Trophoblast cell (in vitro differentiated cells and primary cell): ENCODE measurements around the gene OSBPL9.

ENCODE experiments used
- DNase-seq, 2 donors: peaks; one replicate each; pipeline ENCODE4 v3.0.0-alpha.2; 2016
- H2AFZ ChIP-seq: 2 replicates; pipeline ENCODE4 v1.6.1; 2013; ENCODE audit warnings: low read length, moderate library complexity, mild to moderate bottlenecking; ENCODE audit not compliant: insufficient read depth, poor library complexity
- H2AK5ac ChIP-seq: 2 replicates; pipeline ENCODE4 v1.6.1; 2013; ENCODE audit warnings: mild to moderate bottlenecking, low read length
- H2BK120ac ChIP-seq: 2 replicates; pipeline ENCODE4 v1.6.1; 2013; ENCODE audit warnings: low read length, mild to moderate bottlenecking, moderate library complexity; ENCODE audit not compliant: insufficient read depth, poor library complexity
- H2BK12ac ChIP-seq: 2 replicates; pipeline ENCODE4 v1.6.1; 2013; ENCODE audit warnings: mild to moderate bottlenecking, low read length, moderate library complexity
- H2BK5ac ChIP-seq: 2 replicates; pipeline ENCODE4 v1.6.1; 2013; ENCODE audit warnings: low read length, low read depth, moderate library complexity, mild to moderate bottlenecking; ENCODE audit not compliant: poor library complexity
- H3K14ac ChIP-seq: 2 replicates; pipeline ENCODE4 v1.6.1; 2013; ENCODE audit warnings: mild to moderate bottlenecking, low read length
- H3K18ac ChIP-seq: 2 replicates; pipeline ENCODE4 v1.6.1; 2013; ENCODE audit warnings: mild to moderate bottlenecking, low read length
- H3K23ac ChIP-seq: 2 replicates; pipeline ENCODE4 v1.6.1; 2013; ENCODE audit warnings: low read length
- H3K27ac ChIP-seq: 2 replicates; pipeline ENCODE4 v1.5.1; 2013; ENCODE audit warnings: low read depth, mild to moderate bottlenecking, inconsistent platforms, low read length, moderate library complexity
- H3K27me3 ChIP-seq: 2 replicates; pipeline ENCODE4 v1.6.1; 2013; ENCODE audit warnings: inconsistent platforms, mild to moderate bottlenecking, low read length, moderate library complexity; ENCODE audit not compliant: insufficient read depth
- H3K36me3 ChIP-seq, 2 experiments: 1 replicate in 1 of 2; 2 replicates in 1 of 2; pipeline ENCODE4 v1.6.1; 2013; ENCODE audit warnings: low read length in 2 of 2, mild to moderate bottlenecking in 2 of 2, moderate library complexity in 1 of 2; ENCODE audit not compliant: insufficient read depth in 2 of 2, control insufficient read depth in 1 of 2
- H3K4ac ChIP-seq: 2 replicates; pipeline ENCODE4 v1.6.1; 2013; ENCODE audit warnings: low read depth, mild to moderate bottlenecking, low read length, moderate library complexity
- H3K4me1 ChIP-seq, 2 experiments: 1 replicate in 1 of 2; 2 replicates in 1 of 2; pipeline ENCODE4 v1.6.1; 2013; ENCODE audit warnings: low read length in 2 of 2, mild to moderate bottlenecking in 2 of 2, moderate library complexity in 1 of 2; ENCODE audit not compliant: insufficient read depth in 2 of 2, control insufficient read depth in 1 of 2
- H3K4me2 ChIP-seq: 2 replicates; pipeline ENCODE4 v1.6.1; 2013; ENCODE audit warnings: inconsistent platforms, mild to moderate bottlenecking, low read length, moderate library complexity
- H3K4me3 ChIP-seq: 2 replicates; pipeline ENCODE4 v1.5.1; 2013; ENCODE audit warnings: mild to moderate bottlenecking, low read depth, low read length, inconsistent platforms
- H3K79me1 ChIP-seq: one replicate; pipeline ENCODE4 v1.6.1; 2013; ENCODE audit warnings: low read length
- H3K79me2 ChIP-seq: 2 replicates; pipeline ENCODE4 v1.6.1; 2013; ENCODE audit warnings: low read length, mild to moderate bottlenecking; ENCODE audit not compliant: control insufficient read depth, insufficient read depth, poor library complexity
- H3K9ac ChIP-seq: 2 replicates; pipeline ENCODE4 v1.6.1; 2013; ENCODE audit warnings: mild to moderate bottlenecking, low read length
- H3K9me3 ChIP-seq: 2 replicates; pipeline ENCODE4 v1.6.1; 2013; ENCODE audit warnings: low read depth, mild to moderate bottlenecking, control low read depth, inconsistent platforms, low read length; ENCODE audit not compliant: insufficient read depth
- H4K12ac ChIP-seq: 2 replicates; pipeline ENCODE4 v1.6.1; 2013; ENCODE audit warnings: low read depth, mild to moderate bottlenecking, low read length, moderate library complexity
- H4K8ac ChIP-seq: 2 replicates; pipeline ENCODE4 v1.6.1; 2013; ENCODE audit warnings: low read depth, mild to moderate bottlenecking, low read length, moderate library complexity
- H4K91ac ChIP-seq: one replicate; pipeline ENCODE4 v1.6.1; 2013; ENCODE audit warnings: low read depth, mild to moderate bottlenecking, low read length, moderate library complexity
- WGBS: extraction: QIAGEN DNeasy Blood & Tissue Kit; methylation state at CpG from one replicate; pipeline ENCODE4 v1.1.7; 2013; ENCODE audit warnings: missing lambda C conversion rate; ENCODE audit not compliant: insufficient read length, insufficient coverage; ENCODE audit errors: extremely low coverage; 5-methylcytosine and 5-hydroxymethylcytosine counted together

The OSBPL9 gene

GRCh38 chr1:51741121-51741681 is 124.3 kb downstream of the OSBPL9 start:
- H4K91ac ChIP-seq, result no peak overlapping the region
- H2BK120ac ChIP-seq, result no peak overlapping the region
- peaks cover 2 to 3% of the 10 kb centered on the region in 2 experiments for H3K36me3 ChIP-seq
- no peak overlapping the region for H3K14ac ChIP-seq
- H3K23ac ChIP-seq, result no peak overlapping the region
- H3K27me3 ChIP-seq, result no peaks in the 10 kb centered on the region
- H3K27ac ChIP-seq, result no peak overlapping the region
- no peak for DNase-seq
- WGBS, result no CpG with 5 or more reads among the region's 1 CpG
- no peak overlapping the region for H3K18ac ChIP-seq
- H3K9ac ChIP-seq, result no peak overlapping the region
- H3K79me2 ChIP-seq, result peaks cover 2% of the 10 kb centered on the region
- H3K4me2 ChIP-seq, result no peak overlapping the region
- no peak overlapping the region for H3K4ac ChIP-seq
- no peaks in the 10 kb centered on the region for H3K4me1 ChIP-seq
- H2BK12ac ChIP-seq, result no peak overlapping the region
- H3K79me1 ChIP-seq, result no peaks in the 10 kb centered on the region
- no peaks in the 10 kb centered on the region for H3K9me3 ChIP-seq
- H3K4me3 ChIP-seq, result no peak overlapping the region
- no peak overlapping the region for H2AFZ ChIP-seq
- H4K8ac ChIP-seq, result no peak overlapping the region
- no peak overlapping the region for H4K12ac ChIP-seq
- no peak overlapping the region for H2AK5ac ChIP-seq
- no peak overlapping the region for H2BK5ac ChIP-seq

- Histone ChIP-seq H2BK120ac (no peak overlapping the region), H3K4me1 (no peaks in the 10 kb centered on the region), H4K91ac (no peak overlapping the region), H3K27ac (no peak overlapping the region), H3K4ac (no peak overlapping the region), H3K9ac (no peak overlapping the region), H2BK5ac (no peak overlapping the region), H3K18ac (no peak overlapping the region), H3K36me3 (peaks cover 6 to 12% of the 10 kb centered on the region in 2 experiments), H2AFZ (no peak overlapping the region), H3K4me2 (no peak overlapping the region), H3K27me3 (no peaks in the 10 kb centered on the region), H3K79me1 (no peaks in the 10 kb centered on the region), H4K8ac (no peak overlapping the region), H3K9me3 (no peaks in the 10 kb centered on the region), H3K14ac (no peak overlapping the region), H3K79me2 (peaks cover 2% of the 10 kb centered on the region), H3K4me3 (no peak overlapping the region), H2BK12ac (no peak overlapping the region), H3K23ac (no peak overlapping the region), H2AK5ac (no peak overlapping the region), H4K12ac (no peak overlapping the region)
- no peak for DNase-seq
- WGBS, result no CpG with 5 or more reads among the region's 4 CpGs
Observed at GRCh38 chr1:51744506-51745303, 127.8 kb downstream of the OSBPL9 start.

- Histone ChIP-seq H3K9me3 (no peaks in the 10 kb centered on the region), H4K91ac (no peak overlapping the region), H3K27me3 (no peaks in the 10 kb centered on the region), H3K79me1 (no peaks in the 10 kb centered on the region), H2BK5ac (no peak overlapping the region), H4K12ac (no peak overlapping the region), H3K4ac (no peak overlapping the region), H3K4me1 (no peaks in the 10 kb centered on the region), H3K14ac (no peak overlapping the region), H3K18ac (no peak overlapping the region), H3K4me2 (no peak overlapping the region), H2BK120ac (no peak overlapping the region), H4K8ac (no peak overlapping the region), H2AFZ (no peak overlapping the region), H3K4me3 (no peak overlapping the region), H3K9ac (no peak overlapping the region), H3K79me2 (peaks cover 2% of the 10 kb centered on the region), H2BK12ac (no peak overlapping the region), H3K27ac (no peak overlapping the region), H2AK5ac (no peak overlapping the region), H3K36me3 (peaks cover 6 to 12% of the 10 kb centered on the region in 2 experiments), H3K23ac (no peak overlapping the region)
- no peak for DNase-seq
Observed at GRCh38 chr1:51745304-51745570, 128.3 kb downstream of the OSBPL9 start.

GRCh38 chr1:51749151-51749550 is 132.3 kb downstream of the OSBPL9 start:
- H3K23ac ChIP-seq, result no peak overlapping the region
- no peaks in the 10 kb centered on the region for H3K79me2 ChIP-seq
- H2BK12ac ChIP-seq, result no peak overlapping the region
- no peak overlapping the region for H3K27ac ChIP-seq
- no CpG with 5 or more reads among the region's 3 CpGs for WGBS
- no peak overlapping the region for H4K91ac ChIP-seq
- no peak overlapping the region for H2AFZ ChIP-seq
- DNase-seq, result no peak
- H3K4me3 ChIP-seq, result no peak overlapping the region
- no peaks in the 10 kb centered on the region for H3K4me1 ChIP-seq
- no peak overlapping the region for H3K4ac ChIP-seq
- H3K18ac ChIP-seq, result no peak overlapping the region
- no peak overlapping the region for H4K12ac ChIP-seq
- H4K8ac ChIP-seq, result no peak overlapping the region
- H3K79me1 ChIP-seq, result no peaks in the 10 kb centered on the region
- H3K27me3 ChIP-seq, result no peaks in the 10 kb centered on the region
- no peak overlapping the region for H2AK5ac ChIP-seq
- H3K36me3 ChIP-seq, result peaks cover 12 to 14% of the 10 kb centered on the region in 2 experiments
- H2BK5ac ChIP-seq, result no peak overlapping the region
- H3K9ac ChIP-seq, result no peak overlapping the region
- H3K4me2 ChIP-seq, result no peak overlapping the region
- no peak overlapping the region for H2BK120ac ChIP-seq
- no peaks in the 10 kb centered on the region for H3K9me3 ChIP-seq
- H3K14ac ChIP-seq, result no peak overlapping the region
